HG02943 (cell line): Measurements from ENCODE around the gene GVQW3.
"Not testable (repeated sequence)": the region's sequence is repeated elsewhere in the genome, so short reads cannot be mapped to it uniquely, and the experiment has no call there.

Experiments
- ATAC-seq: cut with Tn5 transposase; IDR thresholded peaks from one replicate; pipeline ENCODE4 v1.9.1; 2021; ENCODE audit warnings: mild to moderate bottlenecking, low read depth, moderate library complexity; ENCODE audit not compliant: unreplicated experiment

The GVQW3 gene

DNA sequence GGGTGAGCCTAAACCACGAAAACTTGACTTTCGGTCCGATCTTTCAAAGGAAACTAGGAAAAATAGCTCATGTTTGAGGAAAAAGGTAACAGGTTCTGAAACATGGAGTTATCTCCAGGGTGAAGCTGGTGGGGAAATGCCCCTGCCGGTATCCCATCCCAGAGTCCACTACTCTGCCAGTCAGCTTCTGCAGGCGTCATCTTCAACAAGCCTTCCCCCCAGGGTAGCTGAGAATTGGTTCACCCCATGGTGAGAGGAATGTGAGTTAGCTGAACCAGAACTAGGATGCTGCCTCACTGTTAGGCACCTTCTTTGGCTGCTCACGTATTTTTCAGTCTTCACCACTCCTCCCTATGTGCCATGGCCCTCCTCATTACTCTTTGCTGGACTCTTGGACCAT lies 1.1 kb downstream of the GVQW3 start:
- ATAC-seq: no peak

DNA sequence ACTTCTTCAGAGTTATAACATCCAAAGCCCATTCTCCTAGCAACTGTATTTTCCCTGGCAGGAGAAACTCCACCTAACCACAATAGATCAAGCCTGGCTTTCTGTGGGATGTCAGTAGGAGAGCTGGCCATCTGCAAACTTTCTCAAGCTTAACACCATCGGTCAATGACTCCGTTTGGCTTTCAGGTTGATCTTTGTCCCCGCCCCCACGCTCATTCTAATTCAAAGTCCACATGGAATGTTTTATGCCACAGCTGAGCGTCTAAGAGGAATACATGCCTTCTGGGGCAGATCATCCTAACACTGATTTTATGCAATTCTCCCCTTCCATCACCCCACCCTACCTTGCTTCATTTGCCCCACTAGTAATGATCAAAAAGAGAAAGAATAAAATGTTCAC lies 4.8 kb downstream of the GVQW3 start:
- no peak for ATAC-seq

DNA sequence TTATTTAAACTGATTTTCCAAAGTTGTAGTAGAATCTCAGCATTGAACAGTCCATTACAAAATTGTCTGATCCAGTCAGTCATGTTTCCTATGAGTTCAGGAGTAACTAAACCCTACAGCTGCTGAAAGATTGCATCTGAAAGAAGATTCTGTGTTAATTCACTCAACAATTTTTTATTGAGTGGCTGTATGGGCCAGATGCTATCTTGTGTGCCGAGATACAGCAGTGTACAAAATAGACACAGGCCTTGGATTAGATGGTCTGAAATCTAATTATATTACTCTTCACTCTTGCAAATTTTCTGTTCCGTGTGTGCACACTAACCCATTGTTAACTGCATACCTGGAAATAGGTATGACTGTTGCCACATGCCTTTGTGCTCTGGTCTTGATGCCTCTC lies 7.3 kb downstream of the GVQW3 start:
- ATAC-seq: no peak

DNA sequence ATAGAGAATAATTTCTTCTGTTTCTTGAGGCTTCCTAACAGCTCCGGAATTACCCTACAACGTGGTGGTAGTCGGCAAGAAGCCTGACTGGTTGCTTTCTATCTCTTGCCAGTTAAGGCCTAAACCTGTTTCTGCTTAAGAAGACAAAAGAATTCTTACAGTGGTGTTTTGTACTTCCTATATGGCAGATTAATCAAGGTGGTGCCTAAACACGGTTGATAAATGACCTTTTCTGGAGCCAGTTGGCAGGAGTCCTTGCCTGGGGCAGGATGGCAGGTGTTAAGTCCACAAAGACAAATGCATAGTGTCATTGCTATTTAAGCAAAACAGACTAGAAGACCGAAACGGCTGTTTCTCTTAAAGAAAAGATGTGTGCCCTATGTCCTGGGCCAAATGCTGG lies 9.9 kb downstream of the GVQW3 start:
- ATAC-seq: no peak

DNA sequence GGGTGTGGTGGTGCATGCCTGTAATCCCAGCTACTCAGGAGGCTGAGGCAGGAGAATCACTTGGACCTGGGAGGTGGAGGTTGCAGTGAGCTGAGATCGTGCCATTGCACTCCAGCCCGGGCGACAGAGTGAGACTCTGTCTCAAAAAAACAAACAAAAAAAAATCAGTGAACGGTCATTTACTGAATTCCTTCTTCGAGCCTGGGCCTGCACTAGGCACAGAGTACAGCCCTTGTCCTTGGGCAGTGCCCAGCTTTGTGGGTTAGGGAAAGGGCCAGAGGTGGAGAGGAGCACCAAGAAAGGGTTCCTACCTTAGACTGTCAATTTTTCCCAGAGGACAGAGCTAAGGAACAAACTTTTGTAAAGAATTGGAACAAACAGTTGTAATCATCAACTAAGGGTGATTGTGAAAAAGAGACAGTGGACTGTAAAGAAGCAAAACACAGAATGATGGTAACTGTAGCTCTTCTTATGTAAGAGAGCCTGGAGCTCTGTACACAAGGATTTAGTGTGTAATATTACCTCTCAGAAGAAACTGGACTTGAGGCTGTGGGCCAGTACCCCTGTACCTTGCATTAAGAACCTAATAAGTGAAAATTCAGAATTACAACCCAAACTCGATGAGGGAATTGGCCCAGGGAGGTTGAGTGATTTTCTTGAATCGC lies 10.8 kb downstream of the GVQW3 start:
- ATAC-seq: no peak

DNA sequence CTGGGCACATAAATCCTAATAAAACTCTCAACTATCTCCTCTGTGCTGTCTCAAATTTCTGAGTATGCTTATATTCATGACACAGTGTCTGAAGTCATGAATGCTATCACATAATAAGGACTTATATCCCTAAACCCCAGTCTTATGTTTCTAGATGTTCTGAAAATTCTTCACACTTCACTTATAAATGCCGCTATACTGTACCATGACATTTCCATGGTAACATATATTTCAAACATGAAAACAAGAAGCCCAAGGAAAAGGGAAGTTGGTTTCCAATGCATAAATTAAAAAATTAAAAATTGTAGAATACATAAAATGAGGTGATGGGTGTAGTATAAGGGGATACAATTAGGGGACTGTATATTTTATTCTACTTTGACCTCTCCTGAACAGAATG lies 11.7 kb downstream of the GVQW3 start:
- no peak for ATAC-seq

DNA sequence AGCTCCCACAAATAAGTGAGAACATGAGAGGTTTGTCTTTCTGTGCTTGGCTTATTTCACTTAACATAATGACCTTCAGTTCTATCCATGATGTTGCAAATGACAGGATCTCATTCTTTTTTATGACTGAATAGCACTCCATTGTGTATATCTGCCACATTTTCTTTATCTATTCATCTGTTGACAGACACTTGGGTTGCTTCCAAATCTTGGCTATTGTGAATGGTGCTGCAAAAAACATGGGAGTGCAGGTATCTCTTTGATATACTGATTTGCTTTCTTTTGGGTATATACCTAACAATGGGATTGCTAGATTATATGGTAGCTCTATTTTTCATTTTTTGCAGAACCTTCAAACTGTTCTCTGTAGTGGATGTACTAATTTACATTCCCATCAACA lies 13.3 kb downstream of the GVQW3 start:
- ATAC-seq: no peak

DNA sequence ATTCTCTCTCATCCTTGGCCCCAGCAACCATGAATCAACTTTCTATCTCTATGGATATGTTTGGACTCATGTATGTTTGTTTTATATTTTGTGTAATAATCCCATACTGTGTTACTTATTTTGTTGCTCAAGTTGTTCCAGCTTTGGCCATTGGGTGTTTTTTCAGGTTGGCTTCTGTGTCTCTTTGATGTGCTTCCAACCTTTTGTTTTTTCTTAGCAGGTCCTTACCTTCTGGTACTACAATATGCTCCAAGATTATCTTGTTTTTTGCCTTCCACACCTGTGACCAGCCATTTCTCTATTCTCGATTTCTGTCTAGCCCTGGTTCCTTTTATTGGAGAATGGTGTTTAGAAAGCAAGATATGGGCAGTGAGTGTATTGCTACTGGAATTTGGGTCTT lies 14.2 kb downstream of the GVQW3 start:
- ATAC-seq: no peak

DNA sequence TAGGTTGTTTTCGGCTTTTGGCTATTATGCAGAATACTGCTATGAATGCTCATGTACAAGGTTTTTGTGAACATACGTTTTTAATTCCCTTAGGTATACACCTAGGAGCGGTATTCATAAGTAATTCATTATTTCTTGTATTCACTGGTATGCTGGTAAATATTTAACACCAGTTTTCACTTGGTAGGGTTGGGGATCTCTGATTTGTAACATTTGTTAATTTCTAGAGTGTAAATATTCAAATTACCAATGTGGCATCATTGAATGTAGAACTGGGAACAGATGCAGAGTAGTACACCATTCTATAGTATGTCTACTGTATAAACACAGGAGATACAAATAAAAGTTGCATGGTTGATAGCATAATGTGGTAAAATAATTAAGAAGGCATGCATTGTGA lies 16.3 kb downstream of the GVQW3 start:
- ATAC-seq: no peak

DNA sequence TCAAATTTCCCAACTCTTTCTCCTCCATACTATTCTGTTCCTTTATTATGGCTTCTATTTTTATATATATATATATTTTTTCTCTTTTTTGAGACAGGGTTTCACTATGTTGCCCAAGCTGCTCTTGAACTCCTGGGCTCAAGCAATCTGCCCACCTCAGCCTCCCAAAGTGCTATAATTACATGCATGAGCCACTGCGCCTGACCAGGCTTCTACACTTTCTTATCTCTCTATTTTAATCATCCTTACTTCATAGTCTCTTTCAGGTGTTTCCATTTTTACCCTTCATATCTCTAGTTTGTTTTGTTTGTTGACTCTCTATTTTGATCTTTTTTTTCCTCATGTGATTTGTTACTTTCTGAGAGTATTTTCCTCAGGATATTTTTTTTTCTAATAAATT lies 19.8 kb downstream of the GVQW3 start:
- ATAC-seq: no peak

DNA sequence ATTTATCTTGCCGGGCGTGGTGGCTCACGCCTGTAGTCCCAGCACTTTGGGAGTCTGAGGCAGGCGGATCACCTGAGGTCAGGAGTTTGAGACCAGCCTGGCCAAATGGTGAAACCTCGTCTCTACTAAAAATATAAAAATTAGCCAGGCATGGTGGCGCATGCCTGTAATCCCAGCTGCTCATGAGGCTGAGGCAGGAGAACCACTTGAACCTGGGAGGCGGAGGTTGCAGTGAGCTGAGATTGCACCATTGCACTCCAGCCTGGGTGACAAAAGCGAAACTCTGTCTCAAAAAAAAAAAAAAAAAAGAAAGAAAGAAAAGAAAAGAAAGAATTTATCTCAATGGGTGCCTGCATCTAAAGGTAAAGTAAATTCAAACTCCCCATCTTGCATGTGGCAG lies 20.4 kb downstream of the GVQW3 start:
- ATAC-seq: not testable (repeated sequence)

DNA sequence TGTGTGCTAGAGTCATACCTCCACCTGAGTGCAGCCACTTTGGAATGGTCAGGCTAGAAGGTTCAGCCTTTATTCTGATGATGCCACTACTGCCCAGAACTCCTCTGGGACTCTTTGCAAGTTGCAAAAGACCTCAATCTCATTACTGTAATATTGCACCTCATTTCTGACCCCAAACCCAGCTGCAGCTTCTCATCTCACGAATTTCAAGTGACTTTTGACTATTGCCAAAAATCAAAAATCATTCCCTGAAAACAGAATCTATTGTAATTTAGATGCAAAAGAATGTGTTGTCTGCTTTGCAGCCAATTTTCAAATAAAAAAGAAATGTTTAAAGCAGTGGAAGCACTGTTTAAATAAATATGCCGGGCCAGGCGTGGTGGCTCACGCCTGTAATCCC lies 25.2 kb downstream of the GVQW3 start:
- ATAC-seq: no peak

DNA sequence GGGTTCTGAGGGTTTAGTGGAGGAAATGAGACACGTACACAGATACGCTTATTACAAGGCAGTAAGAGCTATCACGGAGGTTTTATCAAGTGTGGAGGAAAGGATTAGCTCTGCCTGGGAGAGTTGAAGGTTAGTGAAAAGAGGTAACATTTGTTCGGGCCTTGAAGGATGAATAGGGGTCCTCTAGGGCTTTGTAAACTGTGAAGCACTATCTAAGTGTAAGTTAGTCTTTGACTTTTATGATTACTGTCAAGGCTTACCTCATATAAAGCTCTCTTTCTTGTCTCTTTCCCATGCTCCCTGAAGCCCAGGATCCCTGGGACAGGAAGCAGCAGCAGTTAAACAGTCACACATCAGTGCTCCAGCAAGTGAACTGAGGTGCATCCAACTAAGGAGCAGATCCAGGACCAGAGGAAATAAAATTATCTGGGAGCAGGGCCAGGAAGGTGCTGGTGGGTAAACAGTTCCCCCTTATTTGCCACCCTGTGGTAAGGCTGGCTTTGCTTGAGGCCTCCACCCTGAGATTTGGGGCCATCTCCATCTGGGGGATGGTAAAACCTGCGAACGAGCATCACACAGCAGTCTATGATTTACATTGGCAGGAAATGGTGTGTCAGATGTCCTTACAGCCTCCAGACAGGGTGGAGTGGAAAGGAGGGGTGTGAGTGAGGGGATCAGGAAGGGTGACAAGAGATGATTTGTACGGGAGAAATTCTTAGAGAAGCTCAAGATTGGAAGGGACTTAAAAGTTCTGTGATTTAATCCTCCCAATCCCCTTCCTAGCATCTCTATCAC lies 27.2 kb downstream of the GVQW3 start:
- no peak for ATAC-seq

DNA sequence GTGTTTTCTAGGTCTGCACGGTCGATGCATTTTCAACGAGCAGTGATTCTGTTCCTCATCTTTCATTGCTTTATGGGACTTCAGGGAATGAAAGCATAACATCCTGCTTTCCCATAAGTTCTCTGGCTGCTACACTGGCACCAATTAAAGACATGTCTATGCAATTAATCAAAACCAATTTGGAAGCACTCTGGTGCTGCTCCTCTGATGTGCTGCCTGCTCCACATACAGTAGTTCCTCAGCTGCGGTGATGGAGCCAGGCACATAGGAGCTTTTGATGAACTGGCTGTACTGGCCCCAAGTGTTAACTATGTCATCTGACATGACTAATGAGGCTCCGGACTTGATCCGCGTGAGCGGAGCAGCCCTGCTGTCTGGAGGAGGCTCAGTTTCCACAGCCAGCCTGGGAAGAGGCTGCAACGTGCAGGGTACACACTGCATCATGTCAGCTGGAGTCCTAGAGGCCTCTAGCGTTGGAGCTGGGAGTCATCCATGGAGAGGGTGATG lies 29.8 kb downstream of the GVQW3 start:
- no peak for ATAC-seq

DNA sequence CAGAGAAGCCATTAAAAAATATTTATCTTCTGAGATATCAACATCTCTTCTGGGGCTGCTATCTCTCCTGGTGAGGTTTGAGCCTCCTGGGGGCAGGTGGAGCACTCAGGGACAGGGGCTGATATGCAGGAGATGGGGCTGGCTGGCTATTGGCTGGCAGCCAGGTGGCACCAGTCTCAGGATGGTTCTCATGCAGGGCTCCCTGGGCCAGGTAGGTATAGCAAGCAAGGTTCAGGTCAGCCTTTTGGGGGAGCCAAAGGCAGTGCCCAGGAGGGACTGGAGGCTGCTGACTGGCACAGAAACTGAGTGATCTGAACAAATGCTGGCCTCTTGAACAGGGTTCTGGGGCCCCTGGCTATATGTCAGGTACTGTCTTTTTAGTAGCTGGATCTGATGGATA lies 34.0 kb downstream of the GVQW3 start:
- ATAC-seq: no peak

DNA sequence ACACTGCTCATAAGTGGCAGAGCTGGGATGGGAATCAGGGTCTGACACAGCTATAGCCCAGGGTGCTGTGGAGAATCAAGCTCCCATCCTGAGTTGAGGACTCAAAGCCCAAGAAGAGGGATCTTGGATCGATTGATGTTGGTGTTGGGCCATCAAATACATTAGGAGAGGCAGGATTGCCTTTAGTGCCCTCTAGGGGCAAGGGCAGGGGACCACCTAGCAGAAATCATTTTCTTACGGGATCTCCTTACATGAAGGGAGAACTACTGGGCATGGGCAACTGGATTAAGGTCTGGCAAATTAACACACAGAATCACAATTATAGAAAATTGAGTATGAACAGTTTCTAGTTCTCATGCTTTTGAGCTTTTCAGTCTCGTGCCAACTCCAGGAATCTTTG lies 38.8 kb downstream of the GVQW3 start:
- ATAC-seq: no peak

DNA sequence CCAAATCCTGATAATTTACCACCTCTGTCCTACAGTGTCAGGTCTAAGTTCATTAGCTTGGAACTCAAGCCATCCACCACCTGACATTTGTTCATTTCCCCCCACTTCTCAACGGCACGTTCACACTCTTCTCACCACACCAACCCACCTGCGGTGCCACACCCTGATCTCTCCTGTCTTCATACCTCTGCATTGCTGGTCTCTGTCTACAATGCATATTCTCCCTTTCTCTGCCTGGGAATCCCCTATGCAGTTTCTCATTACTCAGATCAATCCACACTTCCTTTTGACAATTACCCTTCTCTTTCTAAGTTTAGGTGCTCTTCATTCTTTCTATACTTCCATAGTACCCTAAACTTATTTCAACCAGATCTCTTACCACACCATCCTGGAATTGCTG lies 43.3 kb downstream of the GVQW3 start:
- no peak for ATAC-seq

DNA sequence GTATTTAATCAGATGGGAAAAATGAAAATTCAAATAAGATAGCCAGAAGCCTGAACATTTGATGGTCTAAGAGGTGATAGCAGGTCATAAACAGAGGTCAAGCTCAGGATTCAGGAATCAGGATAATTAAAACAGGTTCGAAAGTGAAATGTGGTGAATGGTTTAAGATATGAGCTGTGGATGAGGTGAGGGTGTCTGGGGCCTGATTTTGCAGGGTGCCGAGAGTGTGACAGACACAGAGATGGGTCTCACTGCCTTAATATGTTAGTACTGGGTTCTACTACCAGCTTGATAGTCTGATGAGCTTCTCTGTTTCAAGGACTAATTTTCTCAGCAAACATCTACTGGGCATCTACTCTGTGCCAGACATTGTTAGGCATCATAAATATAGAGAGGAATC lies 43.8 kb downstream of the GVQW3 start:
- ATAC-seq: no peak

DNA sequence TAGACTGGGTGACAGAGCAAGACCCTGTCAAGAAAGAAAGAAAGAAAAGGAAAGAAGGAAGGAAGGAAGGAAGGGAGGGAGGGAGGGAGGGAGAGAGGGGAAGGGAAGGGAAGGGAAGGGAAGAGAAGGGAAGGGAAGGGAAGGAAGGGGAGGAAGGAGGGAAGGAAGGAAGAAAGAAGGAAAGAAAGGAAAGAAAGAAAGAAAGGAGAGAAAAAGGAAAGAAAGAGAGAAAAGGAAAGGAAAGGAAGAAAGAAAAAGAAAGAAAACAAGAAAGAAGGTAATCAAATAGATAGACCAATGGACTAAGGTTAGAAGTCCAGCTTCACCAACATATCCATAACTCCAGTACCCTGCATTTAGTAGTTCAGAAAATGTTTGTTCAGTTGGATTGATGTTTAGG lies 45.5 kb downstream of the GVQW3 start:
- ATAC-seq: no peak

DNA sequence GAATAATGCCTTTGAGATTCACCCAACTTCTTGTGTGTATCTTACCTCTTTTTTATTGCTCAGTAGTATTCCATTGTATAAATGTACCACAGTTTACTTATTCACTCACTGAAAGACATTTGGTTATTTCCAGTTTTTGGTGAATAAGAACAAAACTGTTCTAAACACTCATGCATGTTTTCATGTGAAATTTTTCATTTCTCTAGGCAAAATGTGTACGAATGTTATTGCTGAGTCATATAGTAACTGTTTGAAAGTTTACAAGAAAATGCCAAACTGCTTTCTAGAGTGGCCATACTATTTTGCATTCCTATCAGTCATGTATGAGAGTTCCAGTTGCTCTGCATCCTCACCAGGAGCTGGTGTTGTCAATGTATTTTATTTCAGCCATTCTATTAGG lies 54.9 kb downstream of the GVQW3 start:
- no peak for ATAC-seq

DNA sequence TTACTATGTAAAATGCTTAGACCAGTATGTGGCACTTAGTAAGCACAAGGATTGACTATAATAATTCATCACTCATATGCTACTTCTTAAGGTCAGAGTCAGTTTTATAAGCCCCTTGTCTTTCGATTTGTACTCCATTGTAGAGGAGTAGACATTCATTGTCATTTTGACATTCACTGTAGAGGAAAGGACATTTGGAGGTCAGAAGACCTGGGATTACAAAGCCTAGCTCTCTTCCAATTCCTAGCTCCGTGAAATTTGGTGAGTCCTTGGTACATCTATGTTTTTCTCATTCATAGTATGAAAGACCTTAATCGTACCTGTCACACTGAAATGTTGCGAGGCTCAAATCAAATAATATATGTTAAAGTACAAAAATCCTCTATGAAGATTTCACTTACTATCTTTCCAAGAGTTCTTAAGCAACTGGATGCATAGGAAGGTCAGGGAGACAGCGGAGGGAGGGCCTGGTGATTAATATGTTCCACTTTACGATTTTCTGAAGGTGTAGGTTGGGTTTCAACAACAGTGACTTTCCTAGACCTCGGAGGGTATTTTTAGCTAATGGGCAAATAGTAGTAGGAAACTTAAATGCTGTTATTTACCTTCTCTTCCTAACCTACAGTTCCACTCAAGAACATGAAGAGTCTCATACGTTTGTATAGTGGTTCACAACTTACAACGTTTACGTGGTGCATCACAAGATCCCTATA lies 62.3 kb downstream of the GVQW3 start:
- no peak for ATAC-seq

DNA sequence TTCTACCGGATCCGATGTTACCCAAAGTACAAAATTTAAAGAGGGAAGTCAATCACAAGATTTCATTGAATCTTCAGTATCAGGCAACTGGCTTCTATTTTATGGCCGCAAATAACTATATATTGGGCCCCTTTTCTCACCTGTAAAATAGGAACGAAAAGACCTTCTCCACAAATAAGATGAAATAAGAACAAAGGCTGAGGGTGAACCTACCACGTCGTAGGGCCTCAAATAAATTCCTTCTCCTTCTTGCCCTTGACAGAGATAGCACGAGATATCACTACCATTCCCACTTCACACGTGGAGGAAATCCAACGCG lies 62.9 kb downstream of the GVQW3 start:
- no peak for ATAC-seq
